ENCODE data around the gene MEGF11. TPM values are rescaled to one million over a fixed set of nuclear protein-coding genes. Genes with fewer than 3 reads are reported as not detected.

MEGF11 gene
- total RNA-seq, 1 experiment from 2014 or later: 0.09 TPM

- intact Hi-C loops (cut with micrococcal nuclease; ENCODE audit: unreplicated experiment): no loop called here
- H3K4me3 Mint-ChIP-seq (ENCODE audit: low read depth, unreplicated experiment): no peak overlapping the region
- CTCF ChIA-PET: no interaction called here
- no TSS peak for BruUV-seq (replicated peaks)
- H3K4me1 Mint-ChIP-seq (ENCODE audit: low read depth, unreplicated experiment): no peaks in the 10 kb centered on the region
- H3K9me3 Mint-ChIP-seq (ENCODE audit: low read depth, unreplicated experiment): no peaks in the 10 kb centered on the region
- no peak overlapping the region for H3K27ac Mint-ChIP-seq (ENCODE audit: unreplicated experiment)
- H3K36me3 Mint-ChIP-seq (ENCODE audit: insufficient read depth, unreplicated experiment): no peaks in the 10 kb centered on the region
- H3K27me3 Mint-ChIP-seq (ENCODE audit: unreplicated experiment): peaks cover 91% of the 10 kb centered on the region
- no peak for DNase-seq
- TF ChIP-seq, protein P1, sequence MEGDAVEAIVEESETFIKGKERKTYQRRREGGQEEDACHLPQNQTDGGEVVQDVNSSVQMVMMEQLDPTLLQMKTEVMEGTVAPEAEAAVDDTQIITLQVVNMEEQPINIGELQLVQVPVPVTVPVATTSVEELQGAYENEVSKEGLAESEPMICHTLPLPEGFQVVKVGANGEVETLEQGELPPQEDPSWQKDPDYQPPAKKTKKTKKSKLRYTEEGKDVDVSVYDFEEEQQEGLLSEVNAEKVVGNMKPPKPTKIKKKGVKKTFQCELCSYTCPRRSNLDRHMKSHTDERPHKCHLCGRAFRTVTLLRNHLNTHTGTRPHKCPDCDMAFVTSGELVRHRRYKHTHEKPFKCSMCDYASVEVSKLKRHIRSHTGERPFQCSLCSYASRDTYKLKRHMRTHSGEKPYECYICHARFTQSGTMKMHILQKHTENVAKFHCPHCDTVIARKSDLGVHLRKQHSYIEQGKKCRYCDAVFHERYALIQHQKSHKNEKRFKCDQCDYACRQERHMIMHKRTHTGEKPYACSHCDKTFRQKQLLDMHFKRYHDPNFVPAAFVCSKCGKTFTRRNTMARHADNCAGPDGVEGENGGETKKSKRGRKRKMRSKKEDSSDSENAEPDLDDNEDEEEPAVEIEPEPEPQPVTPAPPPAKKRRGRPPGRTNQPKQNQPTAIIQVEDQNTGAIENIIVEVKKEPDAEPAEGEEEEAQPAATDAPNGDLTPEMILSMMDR (IDR thresholded peaks at IDR 0.05; ENCODE audit: unreplicated experiment): no peak
These were observed 142.2 kb downstream of the MEGF11 start for GRCh38 chr15:66111363-66111762.

DNA sequence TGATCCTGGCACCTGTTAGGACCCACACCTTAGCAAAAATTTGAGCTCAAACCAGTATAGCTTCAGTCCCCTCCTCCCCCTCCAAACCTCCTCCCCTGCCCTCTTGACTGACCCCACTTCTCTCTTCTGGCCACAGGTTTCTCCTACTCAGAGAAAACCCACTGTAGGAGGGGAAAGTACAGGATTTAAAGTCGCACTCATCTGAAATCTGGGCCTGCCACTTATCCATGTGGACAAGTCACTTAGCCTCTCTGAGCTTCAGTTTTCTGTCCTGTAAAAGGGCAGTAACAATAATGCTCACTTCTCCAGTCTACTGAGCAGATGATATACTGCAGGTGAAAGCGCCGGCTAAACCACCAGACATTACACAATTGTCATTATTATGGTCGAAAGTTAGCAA lies 142.7 kb downstream of the MEGF11 start:
- no peaks in the 10 kb centered on the region for H3K4me1 Mint-ChIP-seq (ENCODE audit: low read depth, unreplicated experiment)
- DNase-seq: no peak
- no peak overlapping the region for H3K27ac Mint-ChIP-seq (ENCODE audit: unreplicated experiment)
- intact Hi-C loops (cut with micrococcal nuclease; ENCODE audit: unreplicated experiment): no loop called here
- CTCF ChIA-PET: interaction anchor here (1.6 kb wide), 1 partner anchor 19 kb away, joined by 3 read pairs; no protein-coding TSS in a partner anchor
- H3K9me3 Mint-ChIP-seq (ENCODE audit: low read depth, unreplicated experiment): no peaks in the 10 kb centered on the region
- no peaks in the 10 kb centered on the region for H3K36me3 Mint-ChIP-seq (ENCODE audit: insufficient read depth, unreplicated experiment)
- peaks cover 95% of the 10 kb centered on the region for H3K27me3 Mint-ChIP-seq (ENCODE audit: unreplicated experiment)
- no TSS peak for BruUV-seq (replicated peaks)
- TF ChIP-seq, protein P1 (IDR thresholded peaks at IDR 0.05; ENCODE audit: unreplicated experiment): no peak
- H3K4me3 Mint-ChIP-seq (ENCODE audit: low read depth, unreplicated experiment): no peak overlapping the region

DNA sequence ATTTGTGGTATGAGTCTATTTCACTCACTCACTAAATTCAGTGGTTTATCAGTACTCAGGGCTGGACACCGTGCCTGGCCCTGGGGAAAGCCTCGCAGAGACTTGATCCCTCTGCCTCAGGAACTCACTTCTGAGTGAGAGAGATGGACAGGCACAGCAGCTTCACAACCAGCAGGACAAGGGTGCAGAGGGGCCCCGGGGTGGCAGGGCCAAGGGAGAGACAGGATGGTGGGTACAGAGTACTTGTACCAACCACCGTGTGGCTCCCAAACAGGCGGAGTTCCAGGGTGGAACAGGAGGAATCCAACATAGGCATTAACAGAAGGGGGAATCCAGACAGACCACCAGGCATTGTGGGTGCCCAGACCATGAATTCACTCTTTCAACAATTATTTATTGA lies 143.7 kb downstream of the MEGF11 start:
- no peak for DNase-seq
- no peak overlapping the region for H3K27ac Mint-ChIP-seq (ENCODE audit: unreplicated experiment)
- no TSS peak for BruUV-seq (replicated peaks)
- no peak overlapping the region for H3K4me3 Mint-ChIP-seq (ENCODE audit: low read depth, unreplicated experiment)
- H3K4me1 Mint-ChIP-seq (ENCODE audit: low read depth, unreplicated experiment): no peaks in the 10 kb centered on the region
- CTCF ChIA-PET: interaction anchor here (1.1 to 1.6 kb wide), 2 partner anchors 11 to 20 kb away, joined by 3 read pairs; no protein-coding TSS in a partner anchor
- H3K36me3 Mint-ChIP-seq (ENCODE audit: insufficient read depth, unreplicated experiment): no peaks in the 10 kb centered on the region
- H3K27me3 Mint-ChIP-seq (ENCODE audit: unreplicated experiment): peaks cover 95% of the 10 kb centered on the region
- TF ChIP-seq, protein P1 (IDR thresholded peaks at IDR 0.05; ENCODE audit: unreplicated experiment): no peak
- intact Hi-C loops (cut with micrococcal nuclease; ENCODE audit: unreplicated experiment): no loop called here
- H3K9me3 Mint-ChIP-seq (ENCODE audit: low read depth, unreplicated experiment): no peaks in the 10 kb centered on the region

- H3K27me3 Mint-ChIP-seq (ENCODE audit: unreplicated experiment): peaks cover 97% of the 10 kb centered on the region
- no peak overlapping the region for H3K4me3 Mint-ChIP-seq (ENCODE audit: low read depth, unreplicated experiment)
- H3K4me1 Mint-ChIP-seq (ENCODE audit: low read depth, unreplicated experiment): no peaks in the 10 kb centered on the region
- H3K9me3 Mint-ChIP-seq (ENCODE audit: low read depth, unreplicated experiment): no peaks in the 10 kb centered on the region
- DNase-seq: no peak
- no TSS peak for BruUV-seq (replicated peaks)
- no peak overlapping the region for H3K27ac Mint-ChIP-seq (ENCODE audit: unreplicated experiment)
- TF ChIP-seq, protein P1 (IDR thresholded peaks at IDR 0.05; ENCODE audit: unreplicated experiment): no peak
- CTCF ChIA-PET: interaction anchor here (1.1 kb wide), 1 partner anchor 12 kb away, joined by 3 read pairs; no protein-coding TSS in a partner anchor
- intact Hi-C loops (cut with micrococcal nuclease; ENCODE audit: unreplicated experiment): no loop called here
- no peaks in the 10 kb centered on the region for H3K36me3 Mint-ChIP-seq (ENCODE audit: insufficient read depth, unreplicated experiment)
These were observed 144.9 kb downstream of the MEGF11 start for GRCh38 chr15:66108483-66109265.
